Activated T-helper 2 cell treated with anti-CD3 and anti-CD28 coated beads, Interferon-gamma antibody, Interleukin-2, Interleukin-4, amounts not matched to agents 10 μg/mL and 5 μg/mL and 100 μg/mL, durations not matched to agents 14 hours and 24 hours and 36 hours (primary cell): ENCODE measurements around the gene ENDOV. TPM values are rescaled to one million over a fixed set of nuclear protein-coding genes. Genes with fewer than 3 reads are reported as not detected.

Experiments
- total RNA-seq: library from RNA; stranded (reverse); gene quantifications from 2 replicates; pipeline ENCODE4 v1.2.3, GENCODE V29; 2022

ENDOV gene
- total RNA-seq, 1 donor from 2014 or later: 16.1 TPM

Other genes with a start within 250 kb of the ENDOV start
- not detected in 2 replicates for gene CARD14, start 245.1 kb upstream of the ENDOV start, total RNA-seq
- 25.5 and 29.0 TPM in 2 replicates for gene SGSH, start 194.8 kb upstream of the ENDOV start, total RNA-seq
- 9.7 TPM in 2 replicates for gene SLC26A11, start 194.7 kb upstream of the ENDOV start, total RNA-seq
- gene RNF213, start 154.3 kb upstream of the ENDOV start, total RNA-seq: 297 and 309 TPM in 2 replicates
- gene NPTX1, start 61.4 kb downstream of the ENDOV start, total RNA-seq: 5.2 and 5.7 TPM in 2 replicates
- 59.9 and 62.4 TPM in 2 replicates for gene RPTOR, start 129.7 kb downstream of the ENDOV start, total RNA-seq